HEK293 (cell line): Measurements from ENCODE around the gene DNAJB2.

ENCODE experiments used
- CTCF ChIA-PET: fragments of 350-600 bp; formaldehyde crosslinking; extraction: SDS; loops from one replicate; lab custom pipeline; 2021; ENCODE audit warnings: antibody characterized with exemption; lab: Yijun Ruan, JAX
- POLR2A ChIA-PET: fragments of 300-600 bp; formaldehyde crosslinking; extraction: SDS; loops from one replicate; lab custom pipeline; 2020; ENCODE audit warnings: antibody characterized with exemption, inconsistent platforms; lab: Yijun Ruan, JAX
- H3K27ac ChIP-seq: fragments of 200-500 bp; sonication (Bioruptor generic); 2 replicates; pipeline ENCODE4 v1.5.1; 2014; ENCODE audit warnings: low read depth, low read length, control low read depth, inconsistent platforms; ENCODE audit errors: extremely low read depth
- H3K36me3 ChIP-seq, 2 experiments: fragments of 200-500 bp in 1 of 2; sonication (Bioruptor generic) in 1 of 2; 1 replicate in 1 of 2; 2 replicates in 1 of 2; pipeline ENCODE4 v1.5.1; 2014 to 2017; ENCODE audit warnings: inconsistent platforms in 2 of 2, low read length in 2 of 2; ENCODE audit not compliant: control insufficient read depth in 2 of 2, insufficient read depth in 1 of 2
- H3K4me1 ChIP-seq: fragments of 200-500 bp; sonication (Bioruptor generic); 2 replicates; pipeline ENCODE4 v1.5.1; 2014; ENCODE audit warnings: mild to moderate bottlenecking, low read length, inconsistent platforms; ENCODE audit not compliant: control insufficient read depth, insufficient read depth
- H3K4me3 ChIP-seq: 2 replicates; pipeline ENCODE4 v1.5.1; 2011; ENCODE audit warnings: low read depth, mild to moderate bottlenecking, control low read depth, low read length, moderate library complexity
- H3K9me3 ChIP-seq: fragments of 200-500 bp; sonication (Bioruptor generic); 2 replicates; pipeline ENCODE4 v1.5.1; 2014; ENCODE audit warnings: low read depth, low read length, inconsistent platforms; ENCODE audit not compliant: control insufficient read depth, insufficient read depth
- GLIS2 ChIP-seq: fragments of 450-650 bp; formaldehyde crosslinking; IDR thresholded peaks from 2 replicates; pipeline ENCODE4 v1.5.1; 2016; ENCODE audit warnings: missing biosample characterization, missing genetic modification characterization
- PRDM10 ChIP-seq: fragments of 450-650 bp; formaldehyde crosslinking; IDR thresholded peaks from 2 replicates; pipeline ENCODE4 v1.5.1; 2016; ENCODE audit warnings: missing biosample characterization, missing genetic modification characterization
- REST ChIP-seq: fragments of 450-650 bp; formaldehyde crosslinking; IDR thresholded peaks from 2 replicates; pipeline ENCODE4 v1.5.1; 2016; ENCODE audit warnings: missing biosample characterization, missing genetic modification characterization
- SCRT2 ChIP-seq: fragments of 450-650 bp; formaldehyde crosslinking; IDR thresholded peaks from 2 replicates; pipeline ENCODE4 v1.5.1; 2016; ENCODE audit warnings: missing biosample characterization, missing genetic modification characterization
- ZBTB21 ChIP-seq: fragments of 450-650 bp; formaldehyde crosslinking; IDR thresholded peaks from 2 replicates; pipeline ENCODE4 v1.5.1; 2017; ENCODE audit warnings: missing biosample characterization, missing genetic modification characterization
- ZBTB26 ChIP-seq: fragments of 450-650 bp; formaldehyde crosslinking; optimal IDR thresholded peaks from 2 replicates; pipeline ENCODE3; 2016; ENCODE audit warnings: missing biosample characterization, mild to moderate bottlenecking, missing genetic modification characterization
- ZBTB44 ChIP-seq: fragments of 450-650 bp; IDR thresholded peaks from 2 replicates; pipeline ENCODE4 v1.5.1; 2018; ENCODE audit warnings: missing biosample characterization, mild to moderate bottlenecking, missing genetic modification characterization
- ZBTB48 ChIP-seq: fragments of 450-650 bp; formaldehyde crosslinking; IDR thresholded peaks from 2 replicates; pipeline ENCODE4 v1.5.1; 2016; ENCODE audit warnings: missing biosample characterization, missing genetic modification characterization
- ZIC2 ChIP-seq: fragments of 450-650 bp; formaldehyde crosslinking; IDR thresholded peaks from 2 replicates; pipeline ENCODE4 v1.5.1; 2016; ENCODE audit warnings: missing biosample characterization, missing genetic modification characterization
- ZNF174 ChIP-seq: fragments of 450-650 bp; formaldehyde crosslinking; IDR thresholded peaks from 2 replicates; pipeline ENCODE4 v1.5.0; 2017; ENCODE audit warnings: missing biosample characterization, mild to moderate bottlenecking, missing genetic modification characterization
- ZNF211 ChIP-seq: fragments of 450-650 bp; formaldehyde crosslinking; IDR thresholded peaks from 2 replicates; pipeline ENCODE4 v1.5.1; 2016; ENCODE audit warnings: low read depth, missing biosample characterization, missing genetic modification characterization
- ZNF311 ChIP-seq: fragments of 450-650 bp; formaldehyde crosslinking; IDR thresholded peaks from 2 replicates; pipeline ENCODE4 v1.5.1; 2017; ENCODE audit warnings: missing biosample characterization, missing genetic modification characterization, borderline replicate concordance
- ZNF335 ChIP-seq: fragments of 450-650 bp; formaldehyde crosslinking; conservative IDR thresholded peaks from 2 replicates; pipeline ENCODE4 v1.5.1; 2016; ENCODE audit warnings: missing biosample characterization, missing genetic modification characterization
- ZNF341 ChIP-seq: fragments of 450-650 bp; formaldehyde crosslinking; IDR thresholded peaks from 2 replicates; pipeline ENCODE4; 2016; ENCODE audit warnings: low read depth, missing biosample characterization, missing genetic modification characterization
- ZNF366 ChIP-seq: fragments of 450-650 bp; formaldehyde crosslinking; conservative IDR thresholded peaks from 2 replicates; pipeline ENCODE4 v1.5.1; 2016; ENCODE audit warnings: missing biosample characterization, missing genetic modification characterization
- ZNF398 ChIP-seq: fragments of 450-650 bp; formaldehyde crosslinking; IDR thresholded peaks from 2 replicates; pipeline ENCODE4 v1.5.1; 2017; ENCODE audit warnings: missing biosample characterization, missing genetic modification characterization
- ZNF518A ChIP-seq: fragments of 450-650 bp; formaldehyde crosslinking; conservative IDR thresholded peaks from 2 replicates; pipeline ENCODE4 v1.5.1; 2016; ENCODE audit warnings: low read depth, missing biosample characterization, missing genetic modification characterization
- ZNF701 ChIP-seq: fragments of 450-650 bp; formaldehyde crosslinking; IDR thresholded peaks from 2 replicates; pipeline ENCODE4 v1.5.1; 2016; ENCODE audit warnings: missing biosample characterization, missing genetic modification characterization
- ZSCAN23 ChIP-seq: fragments of 450-650 bp; formaldehyde crosslinking; IDR thresholded peaks from 2 replicates; pipeline ENCODE4 v1.5.1; 2016; ENCODE audit warnings: missing biosample characterization, missing genetic modification characterization

DNAJB2 gene

GRCh38 chr2:219274361-219274921 lies 4.7 kb upstream of the DNAJB2 start:
- H3K4me1 ChIP-seq, result peaks cover 6% of the 10 kb centered on the region
- H3K27ac ChIP-seq, result no peak overlapping the region
- H3K9me3 ChIP-seq, result no peaks in the 10 kb centered on the region
- H3K4me3 ChIP-seq, result no peak overlapping the region
- ChIA-PET CTCF (interaction anchor here (0.6 to 15.0 kb wide), 8 partner anchors 9 to 323 kb away, joined by 3 to 297 read pairs (median 4); partner anchors contain the start of genes STK11IP and TUBA4B), POLR2A (interaction anchor here (0.8 to 1.5 kb wide), 9 partner anchors 11 to 67 kb away, joined by 3 to 13 read pairs (median 5); partner anchors contain the start of genes ANKZF1, ATG9A, GLB1L and STK16)
- no peaks in the 10 kb centered on the region for H3K36me3 ChIP-seq
- no peak for TF ChIP-seq ZNF211 (tag by site-specific recombination)
- no peak for TF ChIP-seq ZBTB44
- TF ChIP-seq ZNF311, result no peak
- 0 out of 2 replicates have a peak, but pooled peaks have one; percentile 39 for TF ChIP-seq ZNF366 (tag by site-specific recombination)
- TF ChIP-seq ZIC2, result 0 out of 2 replicates have a peak, but pooled peaks have one; percentile 6
- peak; percentile 46; the same call in 1 of the 2 replicates for TF ChIP-seq PRDM10 (tag by site-specific recombination)
- TF ChIP-seq ZNF398 (tag by site-specific recombination), result peak; percentile 66
- TF ChIP-seq ZNF701, result no peak
- TF ChIP-seq ZNF335 (tag by site-specific recombination), result peak; percentile 58
- no peak for TF ChIP-seq ZBTB26 (tag by site-specific recombination)
- TF ChIP-seq ZNF174 (tag by site-specific recombination), result no peak
- 0 out of 2 replicates have a peak, but pooled peaks have one; percentile 37 for TF ChIP-seq ZBTB48 (tag by site-specific recombination)
- TF ChIP-seq GLIS2 (tag by site-specific recombination), result peak; percentile 35; the same call in 1 of the 2 replicates
- TF ChIP-seq SCRT2, result no peak
- TF ChIP-seq ZBTB21 (tag by site-specific recombination), result no peak
- TF ChIP-seq ZNF341 (tag by site-specific recombination), result peak; percentile 78
- TF ChIP-seq ZNF518A (tag by site-specific recombination), result no peak
- TF ChIP-seq REST (tag by site-specific recombination), result no peak
- no peak for TF ChIP-seq ZSCAN23
